Testis (tissue), 5 donors: ENCODE results near the gene TICRR. TPM values are rescaled to one million over a fixed set of nuclear protein-coding genes. Genes with fewer than 3 reads are reported as not detected.
A peak's percentile ranks its signal among the peaks of the same experiment; 100 is the strongest.

Experiments
- DNase-seq: peaks from one replicate; pipeline ENCODE4 v3.0.0-alpha.2; 2019
- H3K27ac ChIP-seq, 2 donors: fragments of 200-600 bp; sonication (generic); one replicate each; pipeline ENCODE4 v1.5.1; 2019
- H3K27me3 ChIP-seq: fragments of 200-600 bp; sonication (generic); one replicate; pipeline ENCODE4 v1.5.1; 2019
- H3K36me3 ChIP-seq: fragments of 200-600 bp; sonication (generic); one replicate; pipeline ENCODE4 v1.5.1; 2017; ENCODE audit warnings: low read depth; ENCODE audit errors: missing control alignments
- H3K4me1 ChIP-seq: fragments of 200-600 bp; sonication (generic); one replicate; pipeline ENCODE4 v1.5.1; 2019
- H3K4me3 ChIP-seq, 2 donors: fragments of 200-600 bp; sonication (generic); one replicate each; pipeline ENCODE4 v1.5.1; 2017 to 2019
- H3K9me3 ChIP-seq: fragments of 200-600 bp; sonication (generic); one replicate; pipeline ENCODE4 v1.5.1; 2017
- CTCF ChIP-seq, 3 experiments: fragments of 450-650 bp in 2 of 3; fragments of 200-600 bp in 1 of 3; sonication (generic) in 1 of 3; IDR thresholded peaks; one replicate each; pipeline ENCODE4 v1.5.1; 2016 to 2019; ENCODE audit warnings: antibody characterized with exemption in 3 of 3, mild to moderate bottlenecking in 2 of 3, moderate library complexity in 1 of 3
- POLR2A ChIP-seq: fragments of 450-650 bp; IDR thresholded peaks from one replicate; pipeline ENCODE4 v1.6.1; 2017; ENCODE audit warnings: antibody characterized with exemption, mild to moderate bottlenecking, moderate library complexity
- WGBS, 2 donors: methylation state at CpG; one replicate each; pipeline ENCODE4 v1.1.5; 2018; 5-methylcytosine and 5-hydroxymethylcytosine counted together
- intact Hi-C: fragments of 100-400 bp; cut with DNase I; formaldehyde crosslinking; loops from one replicate; pipeline ENCODE4 v1.15.1; 2023; ENCODE audit warnings: low total_unique reads
- long read RNA-seq, 2 donors: transcript quantifications; one replicate each; lab custom pipeline, GENCODE V29; 2026
- polyA plus RNA-seq: library from polyadenylated mRNA; stranded (reverse); fragments of 350-450 nt; fragmentation: Illumina TruSeq; extraction: RNeasy Lipid Tissue Mini Kit (QIAGEN cat#74804); gene quantifications from one replicate; pipeline ENCODE4 v1.2.3, GENCODE V29; 2014; ENCODE audit warnings: low read depth, low replicate concordance; ENCODE audit not compliant: insufficient read depth
- total RNA-seq, 2 donors: library from RNA; depleted of rRNA; stranded (reverse); fragments of >200 nt; gene quantifications; one replicate each; pipeline ENCODE4 v1.2.3, GENCODE V29; 2016

TICRR gene
- total RNA-seq (1 to 10 TPM; 7.7 to 8.4 TPM), polyA plus RNA-seq (3.0 TPM)
- long read RNA-seq, donor 1 = 0 reads
- long read RNA-seq, donor 2 = 0 reads

GRCh38 chr15:89575146-89575655 is at the start of gene TICRR:
Gene TICRR (plus strand): TSS chr15:89575469. CDS start chr15:89575587, 118 bp downstream.
- WGBS, 2 donors = 1% methylated on average over 19 to 29 of the region's 37 CpGs
- intact Hi-C loops = no loop called here
- H3K4me1 ChIP-seq = no peaks in the 10 kb centered on the region
- H3K9me3 ChIP-seq = no peaks in the 10 kb centered on the region
- no peaks in the 10 kb centered on the region for H3K27me3 ChIP-seq
- peak within 1 kb of the TSS; percentile 62 to 74 for H3K4me3 ChIP-seq
- no peaks in the 10 kb centered on the region for H3K36me3 ChIP-seq
- peak within 1 kb of the TSS; percentile 52 to 68 for H3K27ac ChIP-seq
- DNase-seq = peak; percentile 99
- TF ChIP-seq CTCF (IDR thresholded peaks at IDR 0.05) (no peak), POLR2A (no peak)

GRCh38 chr15:89526181-89526580 is 49.1 kb upstream of the TICRR start:
- Histone ChIP-seq H3K4me1 (no peaks in the 10 kb centered on the region), H3K9me3 (no peaks in the 10 kb centered on the region), H3K27ac (no peak overlapping the region), H3K4me3 (no peak overlapping the region), H3K36me3 (no peaks in the 10 kb centered on the region), H3K27me3 (no peaks in the 10 kb centered on the region)
- no peak for TF ChIP-seq CTCF (IDR thresholded peaks at IDR 0.05)
- TF ChIP-seq POLR2A = no peak
- WGBS, 2 donors = 85% methylated on average over 7 of the region's 7 CpGs
- intact Hi-C loops = no loop called here
- no peak for DNase-seq

- Histone ChIP-seq H3K4me1 (no peaks in the 10 kb centered on the region), H3K4me3 (no peak overlapping the region)
- WGBS, 2 donors = 66 to 72% methylated on average over 9 of the region's 10 CpGs
Measured at GRCh38 chr15:89526601-89527441, 48.4 kb upstream of the TICRR start.

GRCh38 chr15:89528757-89529352 is 46.4 kb upstream of the TICRR start:
- no peak for DNase-seq
- no peak overlapping the region for H3K27ac ChIP-seq
- no peak for TF ChIP-seq POLR2A
- no peak for TF ChIP-seq CTCF (IDR thresholded peaks at IDR 0.05)
- H3K9me3 ChIP-seq = no peaks in the 10 kb centered on the region
- intact Hi-C loops = no loop called here
- H3K4me1 ChIP-seq = no peaks in the 10 kb centered on the region
- no peaks in the 10 kb centered on the region for H3K27me3 ChIP-seq
- H3K36me3 ChIP-seq = no peaks in the 10 kb centered on the region
- H3K4me3 ChIP-seq = no peak overlapping the region
- 86 to 93% methylated on average over 6 of the region's 6 CpGs for whole genome bisulfite sequencing, 2 donors

More at GRCh38 chr15:89526601-89527441, 48.4 kb upstream of the TICRR start:
- no peak for DNase-seq
- H3K36me3 ChIP-seq = no peaks in the 10 kb centered on the region
- H3K9me3 ChIP-seq = no peaks in the 10 kb centered on the region
- intact Hi-C loops = no loop called here
- no peak for TF ChIP-seq CTCF (IDR thresholded peaks at IDR 0.05)
- TF ChIP-seq POLR2A = no peak
- no peak overlapping the region for H3K27ac ChIP-seq
- no peaks in the 10 kb centered on the region for H3K27me3 ChIP-seq
